SU-DHL-6 (cell line): ENCODE results near the gene PPT2.

Source experiments
- H2AFZ ChIP-seq: fragments of 200-600 bp; sonication (generic); 2 replicates; pipeline ENCODE4 v1.6.1; 2014; ENCODE audit warnings: low read depth, mild to moderate bottlenecking, moderate library complexity, mixed read lengths, antibody characterized with exemption, low read length; ENCODE audit not compliant: severe bottlenecking
- H3F3A ChIP-seq: fragments of 200-600 bp; shearing (Covaris generic); 2 replicates; pipeline ENCODE4 v1.6.0; 2016; ENCODE audit warnings: antibody characterized with exemption, mild to moderate bottlenecking; ENCODE audit not compliant: insufficient read depth
- H3K27ac ChIP-seq: fragments of 200-600 bp; sonication (generic); 2 replicates; pipeline ENCODE4 v1.5.1; 2016; ENCODE audit warnings: low read depth, mild to moderate bottlenecking, low read length, moderate library complexity, mixed read lengths
- H3K27me3 ChIP-seq: fragments of 200-600 bp; sonication (generic), shearing (Covaris generic); 2 replicates; pipeline ENCODE4 v1.6.0; 2014; ENCODE audit warnings: mild to moderate bottlenecking, low read length
- H3K36me3 ChIP-seq: fragments of 200-600 bp; sonication (generic); 2 replicates; pipeline ENCODE4 v1.6.1; 2014; ENCODE audit warnings: mild to moderate bottlenecking, low read length, mixed read lengths
- H3K4me2 ChIP-seq: fragments of 300-600, 200-600 bp; shearing (Covaris generic), sonication (generic); 2 replicates; pipeline ENCODE4 v1.6.0; 2014; ENCODE audit warnings: low read length, low read depth, mild to moderate bottlenecking; ENCODE audit not compliant: poor library complexity, severe bottlenecking
- H3K4me3 ChIP-seq: fragments of 200-600 bp; sonication (generic); 2 replicates; pipeline ENCODE4 v1.5.1; 2014; ENCODE audit warnings: antibody characterized with exemption, low read length, mild to moderate bottlenecking, mixed read lengths; ENCODE audit not compliant: insufficient read depth, poor library complexity, severe bottlenecking
- H3K79me2 ChIP-seq: fragments of 200-600 bp; sonication (generic); 2 replicates; pipeline ENCODE4 v1.6.1; 2014; ENCODE audit warnings: mild to moderate bottlenecking, low read length, moderate library complexity; ENCODE audit not compliant: insufficient read depth
- H3K9ac ChIP-seq: fragments of 200-600 bp; sonication (generic); 2 replicates; pipeline ENCODE4 v1.7.0; 2014; ENCODE audit warnings: mild to moderate bottlenecking, low read length
- H3K9me2 ChIP-seq: fragments of 200-600 bp; sonication (generic); replicated peaks from 2 replicates; pipeline ENCODE4 v1.6.1; 2014; ENCODE audit warnings: low read length; ENCODE audit not compliant: insufficient read depth
- H3K9me3 ChIP-seq: fragments of 200-600 bp; sonication (generic); 2 replicates; pipeline ENCODE4 v1.6.1; 2014; ENCODE audit warnings: low read length, mixed read lengths; ENCODE audit not compliant: insufficient read depth
- H4K20me1 ChIP-seq: fragments of 200-600 bp; sonication (generic); 2 replicates; pipeline ENCODE4 v1.6.1; 2014; ENCODE audit warnings: low read depth, mild to moderate bottlenecking, antibody characterized with exemption, low read length, moderate library complexity, mixed read lengths
- CTCF ChIP-seq: fragments of 200-600 bp; sonication (generic); IDR thresholded peaks from one replicate; pipeline ENCODE4 v1.5.1; 2017; ENCODE audit warnings: antibody characterized with exemption, mild to moderate bottlenecking, low read length, moderate library complexity; ENCODE audit not compliant: insufficient read depth, poor library complexity, severe bottlenecking
- EZH2phosphoT487 ChIP-seq: fragments of 200-600 bp; sonication (generic), shearing (Covaris generic); conservative IDR thresholded peaks from 2 replicates; pipeline ENCODE4 v1.6.1; 2018; ENCODE audit warnings: mild to moderate bottlenecking, antibody characterized with exemption, low read length, moderate library complexity, mixed read lengths

The PPT2 gene

GRCh38 chr6:32164295-32164694 lies 10.4 kb downstream of the PPT2 start, which contains the start of gene EGFL8:
TSS of gene EGFL8 (plus strand) at chr6:32164595. CDS start at chr6:32166166, 1,571 bp downstream.
- H3K27ac ChIP-seq: no peak within 1 kb of the TSS
- H3K79me2 ChIP-seq: no peaks in the 10 kb centered on the region
- no peaks in the 10 kb centered on the region for H3K9me3 ChIP-seq
- no peaks in the 10 kb centered on the region for H4K20me1 ChIP-seq
- no peak within 1 kb of the TSS for H3K9ac ChIP-seq
- H3K9me2 ChIP-seq: no peaks in the 10 kb centered on the region
- no peaks in the 10 kb centered on the region for H3K36me3 ChIP-seq
- H3K27me3 ChIP-seq: no peaks in the 10 kb centered on the region
- H3F3A ChIP-seq: no peaks in the 10 kb centered on the region
- no peak for TF ChIP-seq CTCF
- TF ChIP-seq EZH2phosphoT487: no peak
- H3K4me3 ChIP-seq: no peak within 1 kb of the TSS
- no peak within 1 kb of the TSS for H3K4me2 ChIP-seq
- no peak within 1 kb of the TSS for H2AFZ ChIP-seq

- H3K27ac ChIP-seq: no peak overlapping the region
- no peak overlapping the region for H3K9ac ChIP-seq
- H3K36me3 ChIP-seq: no peaks in the 10 kb centered on the region
- H3K79me2 ChIP-seq: no peaks in the 10 kb centered on the region
- no peaks in the 10 kb centered on the region for H3F3A ChIP-seq
- no peaks in the 10 kb centered on the region for H3K9me3 ChIP-seq
- H3K27me3 ChIP-seq: no peaks in the 10 kb centered on the region
- TF ChIP-seq EZH2phosphoT487 (no peak), CTCF (no peak)
- no peaks in the 10 kb centered on the region for H4K20me1 ChIP-seq
- H2AFZ ChIP-seq: no peak overlapping the region
- no peak overlapping the region for H3K4me3 ChIP-seq
- no peak overlapping the region for H3K4me2 ChIP-seq
- no peaks in the 10 kb centered on the region for H3K9me2 ChIP-seq
Measured at GRCh38 chr6:32166411-32167061, 12.6 kb downstream of the PPT2 start.

- Histone ChIP-seq H3K79me2 (no peaks in the 10 kb centered on the region), H3K4me3 (no peak overlapping the region), H3K27me3 (no peaks in the 10 kb centered on the region), H3F3A (no peaks in the 10 kb centered on the region), H3K9ac (no peak overlapping the region), H3K36me3 (no peaks in the 10 kb centered on the region), H3K9me3 (no peaks in the 10 kb centered on the region), H4K20me1 (no peaks in the 10 kb centered on the region), H3K9me2 (no peaks in the 10 kb centered on the region), H2AFZ (no peak overlapping the region), H3K4me2 (no peak overlapping the region), H3K27ac (no peak overlapping the region)
- TF ChIP-seq CTCF (no peak), EZH2phosphoT487 (no peak)
Measured at GRCh38 chr6:32167154-32167760, 13.3 kb downstream of the PPT2 start.
